ENCODE measurements around the gene USPL1.
"Not testable (repeated sequence)": the region's sequence is repeated elsewhere in the genome, so short reads cannot be mapped to it uniquely, and the experiment has no call there.

The USPL1 gene

DNA sequence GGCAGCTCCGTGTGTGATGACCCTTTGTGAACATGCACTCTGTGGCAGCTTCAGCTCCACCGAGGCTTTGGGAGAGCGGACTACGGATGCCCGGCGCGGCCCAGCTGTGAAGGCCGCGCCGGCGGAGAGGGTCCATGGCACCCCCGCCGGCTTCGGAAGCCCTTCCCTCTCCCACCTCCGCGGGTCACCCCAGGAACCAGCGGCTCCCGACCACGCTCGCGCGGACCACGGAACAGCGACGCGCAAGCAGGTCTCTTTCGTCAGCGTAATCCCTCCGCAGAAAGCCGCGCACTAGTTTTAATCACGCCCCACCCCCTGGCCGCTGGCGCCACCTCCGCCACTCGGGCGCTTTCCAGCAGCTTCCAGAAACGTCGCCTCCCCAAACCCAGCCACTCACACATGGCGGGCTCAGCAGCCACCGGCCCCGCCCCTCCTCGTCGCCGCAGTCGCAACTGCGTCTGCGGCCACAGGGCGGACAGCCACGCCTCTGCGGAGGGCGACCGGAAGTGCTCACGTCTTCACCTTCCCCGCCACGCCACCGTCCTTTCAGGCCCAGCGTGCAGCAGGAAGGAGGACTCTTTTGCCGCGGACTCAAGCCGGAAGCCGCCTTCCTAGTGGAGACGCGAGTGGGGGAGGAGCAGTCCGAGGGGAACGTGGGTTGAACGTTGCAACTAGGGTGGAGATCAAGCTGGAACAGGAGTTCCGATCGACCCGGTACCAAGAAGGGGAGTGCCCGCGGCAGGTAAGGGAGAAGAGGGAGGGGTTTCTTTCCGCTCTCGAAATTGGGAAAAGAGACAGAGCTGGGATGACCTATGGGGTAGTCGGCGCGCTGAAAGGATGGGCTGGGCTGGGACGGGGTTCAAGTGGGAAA lies at the start of gene USPL1:
Gene USPL1, plus strand, starts transcription at position 606 of the 871 bp plus-strand sequence. CDS start 3,221 bp downstream, outside the sequence.
- peak; percentile 87 for DNase-seq

DNA sequence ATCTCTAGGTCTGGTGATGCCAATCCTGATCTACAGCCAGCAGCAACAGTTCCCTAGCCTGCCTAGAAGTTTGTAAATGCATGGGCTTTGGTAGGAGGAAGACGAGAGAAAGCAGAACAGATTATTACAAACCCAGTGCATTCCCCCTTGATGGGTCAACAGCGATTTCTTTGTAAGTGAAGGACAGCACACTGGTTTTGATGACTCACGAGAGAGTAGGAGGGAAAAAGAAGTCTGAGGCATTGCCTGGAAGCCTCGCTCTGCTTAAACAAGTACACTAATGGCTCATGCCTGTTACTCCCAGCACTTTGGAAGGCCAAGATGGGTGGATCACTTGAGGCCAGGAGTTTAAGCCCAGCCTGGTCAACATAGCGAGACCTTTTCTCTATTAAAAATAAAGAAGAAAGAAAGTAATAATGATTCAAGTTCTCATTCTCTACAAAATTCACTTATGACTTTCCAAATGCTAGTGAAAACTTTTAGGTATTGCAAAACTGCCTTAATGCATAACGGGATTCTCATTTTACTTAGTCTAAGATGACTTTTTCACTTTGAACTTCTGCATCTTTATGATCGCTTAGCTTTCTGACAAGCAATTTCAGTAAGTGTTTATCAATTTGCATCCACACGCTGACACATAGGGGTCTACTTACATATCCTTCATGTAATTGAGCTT lies 47.7 kb upstream of the USPL1 start:
- DNase-seq = peak; percentile 87

DNA sequence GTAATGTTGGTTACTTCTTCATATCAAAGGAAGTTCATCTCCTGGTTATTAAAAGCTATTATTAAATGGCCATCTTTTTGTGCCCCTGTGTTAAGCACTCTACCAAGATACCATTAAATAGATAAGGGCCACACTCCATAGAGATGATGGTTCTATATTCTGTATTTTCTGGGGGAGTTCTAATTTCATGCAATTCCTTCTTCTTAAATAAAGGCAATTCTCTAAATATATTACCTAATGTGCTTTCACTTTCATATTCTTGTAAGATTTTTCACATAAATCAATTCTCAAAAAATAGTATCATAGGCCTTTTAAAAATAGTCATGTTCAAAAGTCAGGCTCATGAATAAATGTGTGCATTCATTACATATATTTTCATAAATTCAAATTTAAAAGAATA lies 47.0 kb upstream of the USPL1 start:
- no peak for DNase-seq

DNA sequence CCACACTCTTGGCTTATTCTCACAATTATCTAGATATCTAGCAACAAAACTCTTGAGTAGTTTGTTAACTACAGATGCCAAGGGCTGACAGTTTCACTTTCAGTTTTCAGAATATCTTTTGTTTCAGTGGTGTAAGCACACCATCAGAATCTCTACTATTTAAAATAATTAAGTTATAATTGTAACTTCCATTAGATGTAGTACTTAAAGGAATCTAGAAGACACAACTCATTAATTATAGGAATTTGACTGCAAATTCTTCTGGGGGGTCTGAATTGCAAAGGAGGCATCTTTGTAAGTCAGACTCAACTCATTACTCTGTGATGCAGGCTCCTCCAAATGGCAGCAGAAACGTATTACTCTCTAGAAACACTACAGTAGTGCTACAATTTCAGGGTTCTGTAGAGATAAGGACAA lies 44.9 kb upstream of the USPL1 start:
- DNase-seq = peak; percentile 22

DNA sequence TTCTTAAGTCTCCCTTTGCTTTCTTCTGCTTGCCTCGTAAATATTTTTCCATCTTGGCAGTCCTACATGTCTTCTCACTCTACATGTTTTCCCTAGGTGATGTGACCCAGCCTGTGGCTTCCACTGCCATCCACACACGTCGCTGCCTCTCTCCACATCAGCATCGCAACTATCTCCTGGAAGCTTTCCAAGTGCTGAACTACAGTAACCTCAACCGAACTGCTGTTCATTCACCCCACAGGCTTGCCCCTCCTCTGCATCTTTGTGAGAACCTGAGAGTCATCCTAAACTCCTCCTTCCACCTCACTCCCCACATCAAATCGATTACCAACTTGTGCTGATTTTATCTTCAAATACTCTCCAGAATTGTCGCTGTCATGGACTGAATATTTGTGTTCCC lies 41.2 kb upstream of the USPL1 start:
- peak; percentile 46 for DNase-seq

DNA sequence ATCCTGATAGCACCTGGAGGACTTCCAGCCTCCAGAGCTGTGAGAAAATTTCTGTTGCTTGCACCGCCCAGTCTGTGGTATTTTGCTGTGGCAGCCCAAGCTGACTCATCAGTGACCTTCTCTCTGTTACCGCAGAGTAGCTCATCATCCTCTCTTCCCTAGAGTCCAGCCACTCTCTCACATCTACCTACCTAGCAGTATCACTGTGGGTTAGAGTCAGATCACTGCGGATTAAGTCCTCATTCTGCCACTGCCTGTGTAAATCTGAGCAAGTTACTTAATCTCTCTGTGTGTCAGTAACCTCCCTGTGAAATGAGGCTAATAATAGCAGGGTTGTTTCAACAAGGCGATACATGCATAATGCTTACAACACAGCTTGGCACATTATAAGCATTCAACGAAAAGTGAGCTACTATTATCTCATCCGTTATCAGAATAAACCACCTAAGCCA lies 40.3 kb upstream of the USPL1 start:
- DNase-seq = peak; percentile 76

DNA sequence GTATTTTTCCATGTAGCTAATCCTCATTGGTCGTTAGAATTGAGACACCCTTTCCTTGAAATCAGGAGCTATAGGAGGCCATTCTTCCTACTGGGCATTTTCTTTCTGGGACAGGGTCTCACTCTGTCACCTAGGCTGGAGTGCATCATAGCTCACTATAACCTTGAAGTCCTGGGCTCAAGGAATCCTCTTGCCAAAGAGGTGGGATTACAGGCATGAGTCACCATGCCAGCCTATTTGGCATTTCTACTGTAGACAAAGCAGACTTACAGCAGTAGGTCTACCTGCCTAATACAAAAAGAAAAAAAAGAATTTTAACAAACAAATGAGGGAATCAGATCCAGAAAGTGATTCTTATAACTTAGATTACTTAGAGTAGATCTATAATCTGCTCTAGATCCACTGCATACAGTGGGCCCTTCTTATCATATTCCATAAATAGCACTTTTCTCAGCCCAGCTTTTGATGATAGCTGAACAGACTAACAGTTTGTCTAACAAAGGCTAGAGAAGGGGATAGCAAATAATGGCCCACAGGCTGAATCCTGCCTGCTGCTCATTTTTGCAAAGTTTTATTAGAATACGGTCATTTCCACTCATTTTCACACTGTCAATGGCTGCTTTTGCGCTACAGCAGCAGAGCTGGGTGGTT lies 36.7 kb upstream of the USPL1 start:
- no peak for DNase-seq

DNA sequence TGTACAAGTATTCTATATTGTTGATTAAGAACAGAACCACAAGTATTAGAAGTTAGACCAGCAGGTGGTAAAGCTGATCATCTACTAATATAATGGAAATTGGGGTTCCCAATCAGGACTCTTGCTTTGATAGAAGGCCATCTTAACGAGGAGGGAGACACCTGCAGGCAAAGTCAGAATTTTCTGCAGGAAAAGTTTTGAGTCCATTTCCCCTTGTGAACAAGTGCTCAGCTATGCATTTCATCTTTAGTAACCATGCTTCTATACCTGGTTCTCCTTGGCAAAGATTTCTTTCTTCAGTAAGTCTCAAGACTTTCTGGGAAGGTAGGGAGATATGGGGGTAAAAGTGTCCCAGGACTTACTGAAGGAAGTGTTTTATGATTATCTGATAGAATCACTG lies 36.1 kb upstream of the USPL1 start:
- no peak for DNase-seq

DNA sequence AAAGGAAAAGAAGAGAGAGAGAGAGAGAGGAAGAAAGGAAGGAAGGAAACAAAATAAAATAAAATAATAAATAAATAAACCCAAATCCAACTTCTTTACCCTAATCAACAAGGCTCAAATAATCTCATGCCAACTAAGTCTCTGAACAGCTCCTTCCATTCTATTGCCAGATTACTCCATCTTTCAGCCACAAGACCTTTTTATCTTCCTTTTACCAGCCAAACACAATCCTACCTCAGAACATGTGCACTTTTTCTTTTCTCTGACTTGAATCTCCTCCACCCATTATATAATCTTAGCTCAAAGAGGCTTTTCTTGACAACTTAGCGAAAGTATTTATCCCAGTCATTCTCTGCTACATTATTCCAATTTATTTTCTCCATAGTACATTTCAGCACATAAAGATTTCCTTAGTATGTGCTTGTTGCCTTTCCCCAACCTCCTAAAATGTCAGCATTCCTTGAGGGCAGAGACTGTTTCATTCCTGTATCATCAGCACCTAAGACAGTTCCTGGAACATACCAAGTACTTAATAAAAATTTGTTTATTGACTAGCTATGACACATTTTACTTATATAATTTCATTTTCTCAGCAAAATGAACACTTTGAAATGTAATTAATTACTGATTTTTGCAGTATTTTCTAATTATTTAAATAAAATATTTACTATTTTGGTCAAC lies 33.5 kb upstream of the USPL1 start:
- no peak for DNase-seq

DNA sequence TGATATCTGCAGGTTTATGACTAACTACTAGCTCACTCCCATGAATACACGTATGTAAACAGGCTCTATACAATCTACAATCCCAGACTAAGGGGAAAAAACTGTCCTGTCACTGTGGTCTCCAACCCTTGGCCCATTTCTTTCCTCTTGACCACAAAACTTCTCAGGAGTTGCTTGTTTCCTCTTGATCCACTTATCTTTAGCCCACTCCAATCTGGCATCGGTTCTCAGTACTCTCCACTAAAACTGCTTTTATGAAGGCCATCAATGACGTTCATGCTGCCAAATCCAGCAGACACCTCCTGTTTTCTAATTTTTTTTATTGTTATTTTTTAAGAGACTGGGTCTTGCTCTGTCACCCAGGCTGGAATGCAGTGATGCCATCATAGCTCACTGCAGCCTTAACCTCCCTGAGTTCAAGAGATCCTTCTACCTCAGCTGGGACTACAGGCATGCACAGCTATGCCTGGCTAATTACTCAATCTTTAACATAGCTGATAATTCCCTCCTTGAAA lies 31.9 kb upstream of the USPL1 start:
- no peak for DNase-seq

DNA sequence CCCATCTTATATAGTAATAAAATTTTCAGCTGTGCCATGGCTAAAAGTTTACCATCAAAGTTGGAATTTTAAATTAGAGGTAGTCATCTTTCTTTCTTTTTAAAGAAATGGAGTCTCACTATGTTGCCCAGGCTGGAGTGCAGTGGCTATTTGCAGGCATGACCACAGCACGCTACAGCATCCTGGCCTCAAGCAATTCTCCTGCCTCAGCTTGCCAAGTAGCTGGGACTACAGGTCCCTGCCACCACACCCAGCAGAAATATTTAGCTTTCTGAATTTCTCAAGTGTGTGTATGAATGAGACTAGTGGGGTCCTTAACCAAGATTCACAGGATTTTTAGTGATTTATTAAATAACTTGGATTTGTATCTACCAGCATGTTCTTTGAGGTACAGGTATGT lies 30.5 kb upstream of the USPL1 start:
- no peak for DNase-seq

DNA sequence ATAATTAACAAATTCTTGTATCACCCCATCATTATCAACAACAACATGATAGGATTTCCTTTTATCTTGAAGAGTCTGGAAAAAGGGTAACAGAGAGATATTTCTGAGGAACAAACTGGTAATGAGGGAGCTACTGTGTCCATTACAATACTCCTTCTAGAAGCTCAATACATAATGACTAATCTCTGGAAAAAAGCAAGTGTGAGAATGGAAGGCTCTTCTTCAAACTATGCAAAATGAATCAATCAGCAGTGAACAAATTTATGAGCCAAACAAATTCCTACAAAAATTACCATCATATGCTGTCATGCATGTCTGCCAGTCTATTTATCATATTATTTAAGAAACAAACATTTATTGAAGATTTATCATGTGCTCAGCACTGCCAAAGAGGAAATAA lies 30.0 kb upstream of the USPL1 start:
- no peak for DNase-seq

DNA sequence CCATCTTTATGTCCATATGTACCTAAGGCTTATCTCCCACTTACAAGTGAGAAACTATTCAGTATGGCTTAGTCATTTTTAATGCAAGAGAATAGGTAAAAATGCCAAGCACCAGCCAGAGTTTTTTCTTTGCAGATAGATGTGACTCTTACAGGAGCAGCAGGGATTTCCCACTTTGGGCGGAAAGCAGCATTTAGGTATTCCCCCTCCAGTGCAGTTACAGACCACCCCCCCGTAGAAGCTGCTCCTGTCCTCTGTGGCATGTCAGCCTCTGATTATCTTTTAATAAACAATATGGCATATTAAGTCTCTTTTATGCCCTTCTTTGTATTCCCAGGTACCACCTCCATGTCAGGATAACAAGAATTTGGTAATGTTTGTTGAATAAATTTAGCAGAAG lies 24.7 kb upstream of the USPL1 start:
- no peak for DNase-seq

DNA sequence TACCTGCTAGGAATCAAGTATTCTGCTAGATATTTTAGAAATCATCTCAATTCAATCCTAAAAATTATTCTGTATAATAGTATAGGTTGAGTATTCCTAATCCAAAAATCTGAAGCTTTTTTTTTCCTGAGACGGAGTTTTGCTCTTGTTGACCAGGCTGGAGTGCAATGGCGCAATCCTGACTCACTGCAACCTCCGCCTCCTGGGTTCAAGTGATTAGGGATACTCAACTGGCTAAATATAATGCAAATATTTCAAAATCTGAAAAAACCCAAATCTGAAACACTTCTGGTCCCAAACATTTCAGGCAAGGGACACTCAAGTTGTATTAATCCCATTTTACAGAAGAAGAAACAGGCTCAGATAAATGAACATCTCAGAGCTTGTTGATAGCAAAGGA lies 17.2 kb upstream of the USPL1 start:
- no peak for DNase-seq

DNA sequence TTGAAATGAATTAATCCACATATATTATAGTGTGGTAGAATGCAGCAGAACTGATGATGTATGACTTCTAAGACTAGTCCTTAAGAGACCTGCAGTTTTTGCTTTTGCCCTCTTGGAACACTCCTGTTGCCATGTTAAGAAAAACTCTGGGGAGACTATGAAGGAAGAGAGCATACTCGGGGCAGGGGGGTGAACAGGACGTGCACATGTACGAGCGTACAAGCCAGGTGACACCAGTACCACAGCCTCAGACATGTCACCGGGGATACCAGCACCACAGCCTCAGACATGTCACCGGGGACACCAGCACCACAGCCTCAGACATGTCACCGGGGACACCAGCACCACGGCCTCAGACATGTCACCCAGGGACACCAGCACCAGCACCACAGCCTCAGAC lies 15.9 kb upstream of the USPL1 start:
- no peak for DNase-seq

DNA sequence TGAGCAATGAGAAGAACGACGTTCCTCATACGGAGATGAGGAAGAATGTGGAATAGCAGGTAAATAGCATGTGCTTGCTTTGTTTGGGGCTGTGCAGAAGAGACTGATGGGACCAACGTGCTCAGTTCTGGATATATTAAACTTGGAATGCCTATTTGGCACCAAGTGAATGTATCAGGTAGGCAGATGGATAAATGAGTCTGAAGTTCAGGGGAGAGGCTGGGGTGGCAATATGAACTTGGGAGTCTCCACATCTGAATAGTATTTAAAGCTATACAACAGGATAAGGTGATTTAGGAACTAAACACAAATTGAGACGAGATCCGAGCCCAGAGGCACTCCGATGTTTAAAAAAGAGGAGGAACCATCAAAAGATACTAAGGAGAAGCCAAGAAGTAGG lies 12.7 kb upstream of the USPL1 start:
- no peak for DNase-seq

DNA sequence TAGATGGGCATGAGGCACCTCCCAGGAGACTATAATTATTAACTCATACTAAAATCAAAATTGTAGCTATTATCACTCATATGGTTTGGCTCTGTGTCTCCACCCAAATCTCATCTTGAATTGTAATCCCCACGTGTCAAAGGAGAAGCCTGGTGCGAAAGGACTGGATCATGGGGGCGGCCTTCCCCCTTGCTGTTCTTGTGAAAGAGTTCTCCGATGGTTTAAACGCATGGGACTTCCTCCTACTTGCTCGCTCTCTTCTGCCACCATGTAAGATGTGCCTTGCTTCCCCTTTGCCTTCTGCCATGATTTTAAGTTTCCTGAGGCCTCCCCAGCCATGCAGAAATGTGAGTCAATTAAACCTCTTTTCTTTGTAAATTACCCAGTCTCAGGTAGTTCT lies 10.5 kb upstream of the USPL1 start:
- not testable (repeated sequence) for DNase-seq

DNA sequence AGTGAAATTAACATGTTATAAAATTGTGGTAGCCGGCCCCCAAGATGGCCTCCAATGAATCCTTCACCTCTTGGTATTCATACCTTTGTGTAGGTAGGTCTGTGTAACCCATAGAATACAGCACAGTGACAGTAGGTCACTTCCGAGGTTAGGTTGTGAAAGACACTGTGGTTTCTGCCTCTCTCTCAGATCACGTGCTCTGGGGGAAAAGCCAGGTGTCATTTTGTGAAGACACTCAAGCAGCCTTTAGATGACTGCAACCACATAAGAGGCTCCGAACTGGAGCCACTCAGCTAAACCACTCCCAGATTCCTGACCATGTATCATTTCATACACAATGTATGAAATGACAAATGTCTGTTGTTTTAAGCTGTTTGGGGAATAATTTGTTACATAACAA lies 9.8 kb upstream of the USPL1 start:
- no peak for DNase-seq

DNA sequence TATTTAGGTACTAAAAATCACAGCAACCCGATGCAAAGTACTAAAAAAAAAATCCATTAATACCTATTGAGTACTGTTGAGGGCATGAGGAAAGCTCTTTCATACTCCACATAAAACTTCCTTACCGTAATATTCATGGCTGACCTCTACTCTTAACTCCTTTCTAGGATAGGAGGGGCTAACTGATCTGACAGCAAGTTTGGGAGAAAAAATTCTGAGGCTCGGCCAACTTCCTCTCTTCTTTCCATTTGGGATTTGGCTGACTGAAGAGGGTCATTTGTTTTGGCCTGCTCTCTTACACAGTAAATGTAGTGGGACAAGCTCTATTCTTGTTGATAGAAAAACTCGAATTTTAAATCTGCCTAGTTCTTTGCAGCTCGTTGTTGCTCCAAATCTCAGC lies 9.4 kb upstream of the USPL1 start:
- no peak for DNase-seq

DNA sequence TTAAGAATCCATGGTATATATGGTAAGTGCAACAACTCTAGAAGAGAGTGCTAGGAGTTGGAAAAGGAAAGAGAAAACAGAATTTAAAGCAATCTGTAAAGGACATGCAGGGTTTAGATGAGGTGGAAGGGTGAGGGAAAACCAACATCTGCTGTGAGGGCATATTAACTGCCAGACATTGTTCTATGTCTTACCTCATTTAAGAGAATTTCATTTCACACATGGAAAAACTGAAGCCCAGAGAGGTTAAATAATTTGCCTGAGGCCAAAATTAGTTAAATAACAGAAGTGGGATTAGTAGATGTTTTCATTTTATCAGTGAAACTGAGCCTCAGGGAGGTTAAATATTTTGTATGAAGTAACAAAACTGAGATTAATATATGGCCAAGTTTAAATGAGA lies 7.4 kb upstream of the USPL1 start:
- no peak for DNase-seq

DNA sequence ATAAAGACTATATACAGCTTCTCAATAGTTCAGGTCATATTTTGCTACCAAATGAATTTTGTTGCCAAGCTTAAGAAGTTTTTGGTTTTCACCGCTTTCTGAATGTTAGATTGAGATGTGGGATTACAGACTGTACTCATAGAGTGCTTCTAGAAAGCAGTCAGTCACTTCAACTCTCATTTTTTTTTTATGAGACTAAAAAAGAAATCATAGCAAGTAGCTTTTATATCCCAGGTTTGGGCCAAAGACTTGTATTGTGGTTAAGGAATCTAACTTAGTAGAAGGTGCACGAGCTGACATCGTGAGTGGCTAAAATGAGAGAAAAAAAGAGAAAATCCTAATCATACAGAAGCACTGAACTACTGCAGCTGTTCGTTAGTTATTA lies 2.2 kb upstream of the USPL1 start:
- no peak for DNase-seq

DNA sequence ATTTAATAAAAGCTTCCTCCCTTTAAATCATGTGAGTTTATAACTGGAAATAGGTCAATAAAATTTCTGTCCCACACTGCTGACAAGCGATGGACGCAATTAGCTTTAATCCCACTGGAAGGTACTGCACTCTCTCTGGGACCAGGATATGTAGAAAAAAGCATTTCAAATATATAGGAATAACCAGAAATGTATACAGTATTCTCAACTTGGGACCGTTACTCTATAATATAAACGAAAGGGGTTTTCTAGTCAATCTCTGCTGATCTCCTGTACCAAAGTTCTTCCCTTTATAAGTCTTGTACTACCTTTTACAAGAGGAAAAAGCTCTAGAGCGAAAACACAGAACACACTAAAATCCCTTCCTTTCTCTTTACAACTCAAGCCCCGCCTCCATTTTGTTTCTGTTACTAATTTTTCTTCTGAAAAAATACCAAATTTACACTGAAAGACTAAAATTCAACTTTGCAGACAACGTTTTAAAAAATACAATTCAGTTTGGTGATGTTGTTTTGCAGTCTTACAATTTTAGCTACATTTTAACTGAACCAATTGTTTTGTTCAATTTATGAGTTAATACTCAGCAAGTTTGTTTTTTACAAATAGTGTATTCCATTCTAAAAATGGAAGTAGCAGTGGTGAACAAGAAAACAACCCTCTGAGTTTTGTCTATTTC lies 1.7 kb upstream of the USPL1 start:
- no peak for DNase-seq

DNA sequence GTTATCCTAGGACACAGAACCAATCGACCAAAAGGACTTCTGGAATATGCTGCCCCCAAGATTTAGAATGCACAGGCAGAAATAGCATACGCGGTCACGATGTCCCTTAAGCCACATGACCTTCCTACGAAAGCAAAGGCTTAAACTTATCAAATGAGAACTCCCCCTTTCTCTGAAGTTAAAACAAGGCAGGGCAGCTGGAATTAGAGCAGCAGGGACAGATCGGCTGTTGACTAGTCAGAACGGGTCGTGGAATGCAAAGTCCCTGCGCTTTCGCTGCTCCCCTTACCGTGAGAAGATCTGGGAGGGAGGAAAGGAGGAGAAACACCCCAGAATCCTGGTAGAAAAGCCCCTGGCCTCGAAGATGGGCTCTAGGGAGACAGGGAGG lies 799 bp upstream of the USPL1 start:
- peak; percentile 18 for DNase-seq

Measured in NCI-H226 (cell line).